A673 (cell line): ENCODE data around the gene RASGEF1C.

ENCODE experiments used
- EZH2 ChIP-seq: fragments of 200-600 bp; sonication (generic); IDR thresholded peaks from 2 replicates; pipeline ENCODE4 v1.6.1; 2017; ENCODE audit warnings: borderline replicate concordance, low read depth, mild to moderate bottlenecking, mixed read lengths, antibody characterized with exemption, low read length; ENCODE audit not compliant: poor library complexity, severe bottlenecking
- TF ChIP-seq, protein P1 (sequence below): fragments of 300-800, 200-600 bp; sonication (generic); conservative IDR thresholded peaks from 2 replicates; pipeline ENCODE4 v1.5.1; 2017; ENCODE audit warnings: low read depth, mild to moderate bottlenecking, antibody characterized with exemption, low read length, moderate library complexity, mixed read lengths

DNA sequence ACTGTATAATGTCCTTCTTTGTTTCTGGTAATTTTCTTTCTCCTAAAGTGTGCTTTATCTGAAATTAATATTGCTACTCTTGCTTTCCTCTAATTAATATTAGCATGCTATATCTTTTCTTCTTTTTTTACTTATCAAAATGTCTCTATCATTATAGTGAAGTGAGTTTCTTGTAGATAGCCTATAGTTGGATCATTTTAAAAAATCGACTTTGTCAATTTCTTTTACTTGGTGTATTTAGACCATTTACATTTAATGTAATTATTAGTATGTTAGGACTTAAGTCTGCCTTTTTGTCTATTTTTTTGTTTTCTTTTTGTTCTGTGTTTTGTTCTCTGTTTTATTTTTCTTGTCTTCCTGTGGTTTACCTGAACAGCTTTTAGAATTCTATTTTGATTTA, 102.0 kb downstream of the RASGEF1C start:
- TF ChIP-seq, protein P1, sequence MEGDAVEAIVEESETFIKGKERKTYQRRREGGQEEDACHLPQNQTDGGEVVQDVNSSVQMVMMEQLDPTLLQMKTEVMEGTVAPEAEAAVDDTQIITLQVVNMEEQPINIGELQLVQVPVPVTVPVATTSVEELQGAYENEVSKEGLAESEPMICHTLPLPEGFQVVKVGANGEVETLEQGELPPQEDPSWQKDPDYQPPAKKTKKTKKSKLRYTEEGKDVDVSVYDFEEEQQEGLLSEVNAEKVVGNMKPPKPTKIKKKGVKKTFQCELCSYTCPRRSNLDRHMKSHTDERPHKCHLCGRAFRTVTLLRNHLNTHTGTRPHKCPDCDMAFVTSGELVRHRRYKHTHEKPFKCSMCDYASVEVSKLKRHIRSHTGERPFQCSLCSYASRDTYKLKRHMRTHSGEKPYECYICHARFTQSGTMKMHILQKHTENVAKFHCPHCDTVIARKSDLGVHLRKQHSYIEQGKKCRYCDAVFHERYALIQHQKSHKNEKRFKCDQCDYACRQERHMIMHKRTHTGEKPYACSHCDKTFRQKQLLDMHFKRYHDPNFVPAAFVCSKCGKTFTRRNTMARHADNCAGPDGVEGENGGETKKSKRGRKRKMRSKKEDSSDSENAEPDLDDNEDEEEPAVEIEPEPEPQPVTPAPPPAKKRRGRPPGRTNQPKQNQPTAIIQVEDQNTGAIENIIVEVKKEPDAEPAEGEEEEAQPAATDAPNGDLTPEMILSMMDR, result no peak
- no peak for TF ChIP-seq EZH2
